GM21381 (cell line): ENCODE results near the gene PPP1R15B.
"Not testable (repeated sequence)": the region's sequence is repeated elsewhere in the genome, so short reads cannot be mapped to it uniquely, and the experiment has no call there.

Experiments used
- ATAC-seq: cut with Tn5 transposase; IDR thresholded peaks from one replicate; pipeline ENCODE4 v1.9.1; 2021; ENCODE audit warnings: mild to moderate bottlenecking, moderate library complexity; ENCODE audit not compliant: unreplicated experiment

The PPP1R15B gene

GRCh38 chr1:204443871-204444581 is 32.4 kb upstream of the PPP1R15B start:
- ATAC-seq, result no peak

DNA sequence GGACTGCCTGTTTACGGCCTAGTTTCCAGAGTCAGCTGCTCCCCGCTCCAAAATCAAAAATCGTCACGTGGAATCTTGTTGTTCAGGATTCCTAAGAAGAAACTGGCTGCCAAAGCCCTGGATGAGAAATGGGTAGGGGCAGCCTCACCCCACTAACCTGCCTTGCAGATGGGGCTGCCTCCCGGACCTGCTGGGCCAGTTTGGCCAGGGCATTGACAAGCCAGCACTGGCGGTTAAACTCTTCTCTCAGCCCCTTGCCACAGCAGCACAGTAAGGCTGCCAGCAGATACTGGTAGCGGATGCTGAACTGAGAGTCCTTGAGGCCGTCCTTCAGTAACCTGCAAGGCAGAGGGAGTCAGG is 31.6 kb upstream of the PPP1R15B start:
- no peak for ATAC-seq

- ATAC-seq, result no peak
These were observed 31.0 kb upstream of the PPP1R15B start for GRCh38 chr1:204442376-204443259.

GRCh38 chr1:204441558-204441957 is 29.9 kb upstream of the PPP1R15B start:
- no peak for ATAC-seq

DNA sequence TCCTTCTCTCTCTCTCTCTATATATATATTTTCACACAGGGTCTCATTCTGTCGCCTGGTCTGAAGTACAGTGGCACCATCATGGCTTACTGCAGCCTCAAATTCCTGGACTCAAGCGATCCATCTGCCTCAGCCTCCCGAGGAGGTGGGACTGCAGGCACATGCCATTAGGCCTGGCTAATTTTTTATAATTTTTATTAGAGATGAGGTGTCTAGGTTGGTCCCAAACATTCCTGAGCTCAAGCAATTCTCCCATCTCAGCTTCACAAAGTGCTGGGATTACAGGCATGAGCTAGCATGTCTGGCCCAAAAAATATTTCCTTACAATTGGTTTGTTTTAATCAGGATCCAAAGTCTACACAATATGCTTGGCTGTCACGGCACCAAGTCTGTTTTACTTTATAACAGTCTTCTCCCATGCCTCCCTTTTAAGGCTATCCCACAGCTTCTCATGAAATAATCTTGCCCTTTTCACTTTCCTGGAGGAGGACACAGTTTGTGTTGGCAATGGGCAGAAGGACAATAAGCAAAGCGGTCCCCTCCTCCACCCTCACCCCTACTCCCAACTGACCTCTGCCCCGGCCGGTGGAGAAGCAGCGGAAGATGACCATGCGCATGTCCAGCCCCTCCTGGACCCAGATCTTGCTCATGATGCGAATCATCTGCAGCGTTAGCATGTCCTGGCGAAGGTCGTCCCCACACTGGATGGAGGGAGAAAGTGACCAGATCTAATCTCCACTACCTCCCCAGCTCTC is 28.2 kb upstream of the PPP1R15B start:
- ATAC-seq, result no peak

DNA sequence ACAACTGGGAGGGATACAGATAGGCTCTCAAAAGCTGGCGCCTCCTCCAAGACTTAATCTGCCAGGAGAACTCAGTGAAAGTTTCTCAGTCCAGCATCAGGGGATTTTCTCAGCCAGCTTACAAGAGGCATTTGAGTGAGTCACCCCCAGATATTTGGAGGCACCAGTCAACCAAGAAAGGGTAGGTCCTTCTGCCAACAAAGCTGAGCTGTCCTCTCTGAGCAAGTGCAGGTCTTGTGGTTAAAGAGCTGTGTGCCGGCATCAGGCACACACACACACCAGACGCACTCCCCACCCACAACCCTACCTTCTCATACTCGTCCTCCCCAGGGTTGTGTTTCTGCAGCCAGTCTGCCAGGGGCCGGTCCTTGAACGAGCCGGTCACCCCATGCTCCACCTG is 27.0 kb upstream of the PPP1R15B start:
- no peak for ATAC-seq

- ATAC-seq, result no peak
These were observed 26.4 kb upstream of the PPP1R15B start for GRCh38 chr1:204437796-204438570.

- no peak for ATAC-seq
These were observed 24.3 kb upstream of the PPP1R15B start for GRCh38 chr1:204435872-204436271.

DNA sequence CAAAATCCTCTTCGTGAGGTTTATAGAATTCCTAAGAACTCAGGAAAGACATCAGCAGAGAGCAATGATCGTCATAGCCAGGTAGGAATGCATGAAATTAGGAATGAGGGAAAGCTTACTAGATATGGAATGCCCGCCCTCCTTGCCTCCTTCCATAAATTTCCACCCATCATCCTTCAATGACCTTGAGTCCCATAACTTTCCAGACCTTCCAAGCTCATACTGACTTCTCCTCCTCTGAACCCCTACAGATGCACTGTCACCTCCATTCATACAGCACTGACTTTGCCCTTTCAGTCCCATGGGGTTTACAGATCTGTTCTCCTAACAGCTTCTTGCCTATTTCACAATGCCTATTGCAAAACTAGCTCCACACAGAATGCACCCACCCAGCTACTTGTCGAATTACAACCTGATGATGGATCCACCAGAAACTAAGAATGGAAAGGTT is 23.8 kb upstream of the PPP1R15B start:
- ATAC-seq, result no peak

DNA sequence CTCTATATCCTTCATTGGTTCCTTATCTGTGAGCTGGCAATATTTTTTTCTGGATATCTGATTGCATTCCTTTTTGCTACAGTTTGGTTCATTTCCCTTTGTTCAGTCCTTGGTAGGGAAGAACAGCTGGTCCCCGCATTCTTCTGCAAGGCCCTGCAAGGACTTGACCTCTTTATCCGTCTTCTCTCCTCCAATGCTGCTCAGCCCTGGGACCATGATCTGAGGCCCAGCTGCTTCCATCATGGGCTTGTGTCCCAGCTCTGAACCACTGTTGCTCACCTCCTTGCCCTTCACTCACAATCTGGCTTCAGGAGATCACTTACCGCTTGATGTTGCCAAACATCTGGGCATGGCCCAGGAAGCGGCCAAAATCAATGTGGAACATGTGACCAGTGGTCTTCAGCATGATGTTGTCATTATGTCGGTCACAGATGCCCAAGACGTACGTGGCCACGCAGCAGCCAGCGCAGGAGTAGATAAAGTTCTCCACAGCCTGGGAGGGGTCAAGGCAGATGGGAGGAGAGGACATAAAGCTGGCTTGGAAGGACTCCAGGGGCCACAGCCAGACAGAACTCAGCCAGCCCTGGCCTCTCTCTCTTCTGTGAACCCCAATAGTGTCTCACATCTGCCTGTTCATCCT is 22.6 kb upstream of the PPP1R15B start:
- no peak for ATAC-seq

DNA sequence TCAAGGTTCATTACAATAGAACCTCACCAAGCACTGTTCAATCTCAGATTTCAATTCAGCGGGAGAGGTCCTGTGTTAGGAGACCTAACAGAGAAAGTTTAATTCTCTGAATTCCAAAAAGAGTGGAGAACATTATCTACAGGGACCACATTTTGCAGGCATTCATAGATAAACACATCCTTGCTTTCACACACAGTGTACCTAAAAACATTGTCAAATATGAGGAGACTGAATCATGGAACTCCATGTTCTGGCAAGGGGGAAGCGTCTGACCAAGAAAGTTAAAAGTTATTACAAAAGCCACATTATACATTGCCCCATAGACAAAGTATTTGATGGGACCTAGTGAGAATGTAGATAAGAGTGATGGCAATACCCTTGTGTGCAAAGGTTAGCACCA is 21.1 kb upstream of the PPP1R15B start:
- no peak for ATAC-seq

DNA sequence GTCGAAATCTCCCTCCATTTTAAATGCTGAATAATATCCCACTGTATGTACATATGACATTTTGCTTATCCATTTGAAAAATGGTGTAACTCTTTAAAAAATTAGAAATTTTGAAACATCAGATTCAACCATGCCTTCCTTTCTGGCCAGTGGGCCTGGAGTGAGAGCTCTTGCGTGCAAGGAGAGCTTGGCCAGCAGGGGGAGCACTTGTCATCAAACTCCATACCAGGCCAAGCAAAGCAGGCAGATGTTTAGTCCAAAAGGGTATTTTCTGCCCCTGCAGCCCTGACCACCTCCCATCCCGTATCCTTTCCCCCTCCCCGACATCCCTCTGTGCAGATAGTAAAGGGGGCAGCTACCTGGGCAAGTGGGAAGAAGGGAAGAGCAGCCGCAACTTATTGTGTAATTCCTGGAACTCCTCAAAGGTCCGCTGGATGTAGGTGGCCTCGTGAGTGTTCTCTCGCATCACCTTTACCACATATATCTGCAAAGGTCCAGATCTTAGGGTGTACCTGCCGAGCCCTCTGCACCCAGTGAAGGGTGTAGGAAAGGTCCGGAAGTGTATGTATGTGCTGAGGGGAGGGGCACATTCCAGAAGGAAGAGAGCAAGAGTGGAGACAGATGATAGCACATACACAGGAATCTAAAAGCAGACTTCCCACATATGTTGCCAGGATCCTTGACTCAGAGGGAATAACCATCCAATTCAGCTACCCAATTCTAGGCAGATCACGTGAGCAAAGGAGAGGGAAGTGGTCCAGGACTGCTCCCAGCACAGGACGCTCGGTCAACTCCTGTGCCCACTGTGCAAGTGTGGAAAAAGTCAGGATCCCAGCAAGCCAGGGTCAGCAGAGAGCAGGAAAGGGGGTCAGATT is 19.9 kb upstream of the PPP1R15B start:
- ATAC-seq, result no peak

GRCh38 chr1:204429746-204430145 is 18.1 kb upstream of the PPP1R15B start:
- no peak for ATAC-seq

GRCh38 chr1:204426971-204427701 is 15.5 kb upstream of the PPP1R15B start:
- no peak for ATAC-seq

GRCh38 chr1:204426474-204426873 is 14.9 kb upstream of the PPP1R15B start:
- no peak for ATAC-seq

- ATAC-seq, result no peak
These were observed 14.4 kb upstream of the PPP1R15B start for GRCh38 chr1:204426035-204426436.

GRCh38 chr1:204424621-204425020 is 13.0 kb upstream of the PPP1R15B start:
- ATAC-seq, result no peak

- ATAC-seq, result not testable (repeated sequence)
These were observed 10.6 kb upstream of the PPP1R15B start for GRCh38 chr1:204422061-204422705.
